Kasumi-1 (cell line): ENCODE measurements around the gene RAB22A.

Source experiments
- DNase-seq, 2 experiments: peaks; one replicate each; lab custom pipeline; 2025; lab: John Stamatoyannopoulos, UW

RAB22A gene

GRCh38 chr20:58303547-58303946 lies 6.0 kb upstream of the RAB22A start:
- no peak for DNase-seq

GRCh38 chr20:58305061-58305460 lies 4.5 kb upstream of the RAB22A start:
- no peak for DNase-seq

GRCh38 chr20:58306421-58307261 lies 2.9 kb upstream of the RAB22A start:
- peak; percentile 62 for DNase-seq

- no peak for DNase-seq
Measured at GRCh38 chr20:58307270-58307669, 2.2 kb upstream of the RAB22A start.

- DNase-seq: no peak
Measured at GRCh38 chr20:58308290-58308679, 1.2 kb upstream of the RAB22A start.

- peak in 1 of 2 experiments; percentile 34 for DNase-seq
Measured at GRCh38 chr20:58308680-58309527, 611 bp upstream of the RAB22A start.

- peak; percentile 29 to 34 for DNase-seq
Measured at GRCh38 chr20:58310291-58310782, 822 bp downstream of the RAB22A start.

- DNase-seq: no peak
Measured at GRCh38 chr20:58312836-58313235, 3.3 kb downstream of the RAB22A start.

- no peak for DNase-seq
Measured at GRCh38 chr20:58313396-58313795, 3.9 kb downstream of the RAB22A start.

- DNase-seq: no peak
Measured at GRCh38 chr20:58321205-58321604, 11.7 kb downstream of the RAB22A start.

GRCh38 chr20:58322083-58322482 lies 12.6 kb downstream of the RAB22A start:
- DNase-seq: no peak

GRCh38 chr20:58325912-58326311 lies 16.4 kb downstream of the RAB22A start:
- DNase-seq: no peak

GRCh38 chr20:58327211-58327610 lies 17.7 kb downstream of the RAB22A start:
- no peak for DNase-seq

GRCh38 chr20:58328836-58329235 lies 19.3 kb downstream of the RAB22A start:
- DNase-seq: no peak

GRCh38 chr20:58329711-58330110 lies 20.2 kb downstream of the RAB22A start:
- DNase-seq: no peak

GRCh38 chr20:58330249-58330648 lies 20.7 kb downstream of the RAB22A start:
- DNase-seq: no peak

GRCh38 chr20:58330687-58331086 lies 21.2 kb downstream of the RAB22A start:
- no peak for DNase-seq

GRCh38 chr20:58331961-58332551 lies 22.5 kb downstream of the RAB22A start:
- no peak for DNase-seq

- DNase-seq: no peak
Measured at GRCh38 chr20:58339741-58340140, 30.2 kb downstream of the RAB22A start.

- no peak for DNase-seq
Measured at GRCh38 chr20:58340151-58340550, 30.6 kb downstream of the RAB22A start.

GRCh38 chr20:58340853-58341252 lies 31.3 kb downstream of the RAB22A start:
- DNase-seq: no peak
